TTC549 (cell line): ENCODE data around the gene SDHAF2.
"Not testable (repeated sequence)": the region's sequence is repeated elsewhere in the genome, so short reads cannot be mapped to it uniquely, and the experiment has no call there.

Source experiments
- FAIRE-seq: peaks from 2 replicates; lab custom pipeline; 2012; peaks lifted over from hg19 to GRCh38; lab: Jason Lieb, UNC

The SDHAF2 gene

GRCh38 chr11:61477126-61477525, 47.2 kb downstream of the SDHAF2 start:
- no peak for FAIRE-seq

GRCh38 chr11:61477727-61478148, 47.8 kb downstream of the SDHAF2 start:
- no peak for FAIRE-seq

- FAIRE-seq: not testable (repeated sequence)
Observed at GRCh38 chr11:61479360-61480058, 49.6 kb downstream of the SDHAF2 start.

GRCh38 chr11:61480261-61480993, 50.5 kb downstream of the SDHAF2 start:
- FAIRE-seq: no peak

- FAIRE-seq: no peak
Observed at GRCh38 chr11:61480994-61481335, 51.0 kb downstream of the SDHAF2 start.

GRCh38 chr11:61481806-61482205, 51.9 kb downstream of the SDHAF2 start:
- no peak for FAIRE-seq

GRCh38 chr11:61482513-61482912, 52.6 kb downstream of the SDHAF2 start:
- no peak for FAIRE-seq

GRCh38 chr11:61484541-61484940, 54.6 kb downstream of the SDHAF2 start:
- FAIRE-seq: no peak

GRCh38 chr11:61485080-61485479, 55.2 kb downstream of the SDHAF2 start:
- no peak for FAIRE-seq

- no peak for FAIRE-seq
Observed at GRCh38 chr11:61486011-61486620, 56.2 kb downstream of the SDHAF2 start.

GRCh38 chr11:61486779-61487178, 56.9 kb downstream of the SDHAF2 start:
- no peak for FAIRE-seq

- no peak for FAIRE-seq
Observed at GRCh38 chr11:61487342-61488025, 57.6 kb downstream of the SDHAF2 start.

- no peak for FAIRE-seq
Observed at GRCh38 chr11:61488651-61489291, 58.8 kb downstream of the SDHAF2 start.

GRCh38 chr11:61489833-61490721, 60.2 kb downstream of the SDHAF2 start:
- FAIRE-seq: no peak

GRCh38 chr11:61491736-61492395, 61.9 kb downstream of the SDHAF2 start:
- FAIRE-seq: no peak

- FAIRE-seq: no peak
Observed at GRCh38 chr11:61494381-61494961, 64.5 kb downstream of the SDHAF2 start.

- no peak for FAIRE-seq
Observed at GRCh38 chr11:61495801-61496601, 66.1 kb downstream of the SDHAF2 start.
